CD14-positive monocyte (primary cell): ENCODE measurements around the gene COG2. TPM values are rescaled to one million over a fixed set of nuclear protein-coding genes. Genes with fewer than 3 reads are reported as not detected.
A peak's percentile ranks its signal among the peaks of the same experiment; 100 is the strongest.

Source experiments
- DNase-seq, 3 donors: peaks; one replicate each; pipeline ENCODE4 v3.0.0-alpha.2; 2011 to 2022
- H2AFZ ChIP-seq: 2 replicates; pipeline ENCODE4 v1.6.0; 2012; ENCODE audit warnings: mild to moderate bottlenecking, low read depth, low read length, inconsistent platforms; ENCODE audit not compliant: insufficient read depth, poor library complexity, severe bottlenecking
- H3K27ac ChIP-seq, 2 donors: 1 replicate in 1 of 2; 2 replicates in 1 of 2; pipeline ENCODE4 v1.5.1; 2012 to 2013; ENCODE audit warnings: low read length in 2 of 2, control low read depth in 1 of 2, inconsistent platforms in 1 of 2, low read depth in 1 of 2, mild to moderate bottlenecking in 1 of 2
- H3K27me3 ChIP-seq, 2 donors: one replicate each; pipeline versions ENCODE4 v1.6.0 to v1.6.1; 2011 to 2013; ENCODE audit warnings: low read length in 2 of 2; ENCODE audit not compliant: control insufficient read depth in 2 of 2, insufficient read depth in 2 of 2
- H3K36me3 ChIP-seq, 2 donors: replicated peaks in 1 of 2; 1 replicate in 1 of 2; 2 replicates in 1 of 2; pipeline versions ENCODE4 v1.5.1 to v1.6.1; 2012 to 2013; ENCODE audit warnings: low read length in 2 of 2, control low read depth in 1 of 2, inconsistent platforms in 1 of 2, mild to moderate bottlenecking in 1 of 2; ENCODE audit not compliant: insufficient read depth in 2 of 2, control insufficient read depth in 1 of 2
- H3K4me1 ChIP-seq, 2 donors: 1 replicate in 1 of 2; 2 replicates in 1 of 2; pipeline versions ENCODE4 v1.5.1 to v1.6.1; 2012 to 2013; ENCODE audit warnings: low read length in 2 of 2, control low read depth in 1 of 2, inconsistent platforms in 1 of 2, mild to moderate bottlenecking in 1 of 2, moderate library complexity in 1 of 2; ENCODE audit not compliant: insufficient read depth in 2 of 2, control insufficient read depth in 1 of 2
- H3K4me2 ChIP-seq: replicated peaks from 2 replicates; pipeline ENCODE3; 2012; ENCODE audit warnings: low read length, moderate library complexity, mild to moderate bottlenecking; ENCODE audit not compliant: poor library complexity, severe bottlenecking; ENCODE audit errors: extremely low read depth
- H3K4me3 ChIP-seq, 3 experiments: fragments of 200-600 bp in 1 of 3; sonication (generic) in 1 of 3; replicated peaks in 1 of 3; 1 replicate in 2 of 3; 2 replicates in 1 of 3; pipeline ENCODE4 v1.5.1; 2011 to 2013; ENCODE audit warnings: low read length in 3 of 3, mild to moderate bottlenecking in 3 of 3, control low read depth in 2 of 3, low read depth in 2 of 3, inconsistent platforms in 1 of 3, moderate library complexity in 1 of 3
- H3K79me2 ChIP-seq: 2 replicates; pipeline ENCODE4 v1.6.0; 2012; ENCODE audit warnings: mild to moderate bottlenecking, control low read depth, inconsistent platforms, low read length, moderate library complexity; ENCODE audit not compliant: insufficient read depth
- H3K9ac ChIP-seq: 2 replicates; pipeline ENCODE4 v1.6.0; 2017; ENCODE audit warnings: low read length, mild to moderate bottlenecking; ENCODE audit not compliant: insufficient read depth, poor library complexity, severe bottlenecking
- H3K9me3 ChIP-seq, 2 donors: replicated peaks in 1 of 2; 1 replicate in 1 of 2; 2 replicates in 1 of 2; pipeline versions ENCODE4 v1.5.1 to v1.6.1; 2012 to 2013; ENCODE audit warnings: low read length in 2 of 2, control low read depth in 1 of 2; ENCODE audit not compliant: control insufficient read depth in 1 of 2, insufficient read depth in 1 of 2
- H4K20me1 ChIP-seq: 2 replicates; pipeline ENCODE4 v1.6.0; 2012; ENCODE audit warnings: mild to moderate bottlenecking, low read length, control low read depth, moderate library complexity; ENCODE audit not compliant: insufficient read depth
- H3K27ac Mint-ChIP-seq, 7 donors: one replicate each; pipeline ENCODE4 v1.8.0; 2020; ENCODE audit warnings: mild to moderate bottlenecking in 7 of 7, mixed read lengths in 7 of 7, moderate library complexity in 6 of 7, inconsistent platforms in 2 of 7
- H3K27me3 Mint-ChIP-seq, 3 donors: one replicate each; pipeline ENCODE4 v1.8.0; 2021 to 2022; ENCODE audit warnings: low read depth in 3 of 3, mild to moderate bottlenecking in 3 of 3, mixed read lengths in 3 of 3, moderate library complexity in 3 of 3, inconsistent platforms in 1 of 3
- H3K36me3 Mint-ChIP-seq, 2 donors: one replicate each; pipeline ENCODE4 v1.8.0; 2020; ENCODE audit warnings: mixed read lengths in 2 of 2, inconsistent platforms in 1 of 2, mild to moderate bottlenecking in 1 of 2
- H3K4me1 Mint-ChIP-seq: one replicate; pipeline ENCODE4 v1.8.0; 2020; ENCODE audit warnings: mild to moderate bottlenecking, mixed read lengths
- H3K4me3 Mint-ChIP-seq, 2 donors: one replicate each; pipeline ENCODE4 v1.8.0; 2020; ENCODE audit warnings: mild to moderate bottlenecking in 2 of 2, mixed read lengths in 2 of 2, moderate library complexity in 1 of 2
- H3K9me3 Mint-ChIP-seq, 7 donors: one replicate each; pipeline ENCODE4 v1.8.0; 2020 to 2022; ENCODE audit warnings: mixed read lengths in 7 of 7, mild to moderate bottlenecking in 6 of 7, moderate library complexity in 6 of 7, inconsistent platforms in 2 of 7
- CTCF ChIP-seq: fragments of 200-600 bp; IDR thresholded peaks from one replicate; pipeline ENCODE4 v1.8.0; 2022; ENCODE audit warnings: antibody characterized with exemption, mild to moderate bottlenecking
- WGBS: methylation state at CpG from one replicate; pipeline ENCODE4 v1.1.5; 2013; ENCODE audit warnings: missing lambda C conversion rate; ENCODE audit not compliant: insufficient coverage; 5-methylcytosine and 5-hydroxymethylcytosine counted together
- intact Hi-C, 2 donors: fragments of 100-400 bp; cut with micrococcal nuclease; formaldehyde crosslinking; loops; one replicate each; pipeline versions ENCODE4 v1.15.0 to v1.15.1; 2023
- polyA plus RNA-seq, 3 donors: library from polyadenylated mRNA; depleted of rRNA in 1 of 3; unstranded in 2 of 3; stranded (reverse) in 1 of 3; fragments of 300-500 nt in 2 of 3; fragments of >200 nt in 1 of 3; fragmentation: Illumina TruSeq in 2 of 3; gene quantifications; 1 replicate in 2 of 3; 2 replicates in 1 of 3; pipeline ENCODE4 v1.2.3, GENCODE V29; 2012 to 2021

Gene COG2
- polyA plus RNA-seq, 3 donors, result 16.7 to 30.4 (median 24.7) TPM

- TF ChIP-seq CTCF, result no peak
- no peak overlapping the region for H2AFZ ChIP-seq
- H3K27me3 ChIP-seq, result peaks cover 3 to 6% of the 10 kb centered on the region in 2 donors
- H3K4me2 ChIP-seq, result peak overlapping the region; percentile 28
- WGBS, result 80% methylated on average over 1 of the region's 7 CpGs
- peaks cover 8 to 10% of the 10 kb centered on the region in 2 donors for H3K4me1 ChIP-seq
- peak overlapping the region in 1 of 3 experiments; percentile 12 for H3K4me3 ChIP-seq
- DNase-seq, result peak in 1 of 3 donors; percentile 20
- no peaks in the 10 kb centered on the region for H4K20me1 ChIP-seq
- Mint-ChIP-seq H3K27ac (peak overlapping the region in 1 of 7 donors; percentile 31), H3K36me3 (no peaks in the 10 kb centered on the region), H3K9me3 (peaks cover 2 to 9% (median 4%) of the 10 kb centered on the region in 7 donors), H3K4me1 (peaks cover 8% of the 10 kb centered on the region), H3K27me3 (peaks cover 14 to 18% (median 15%) of the 10 kb centered on the region in 3 donors), H3K4me3 (no peak overlapping the region)
- H3K36me3 ChIP-seq, result no peaks in the 10 kb centered on the region
- no peak overlapping the region for H3K9ac ChIP-seq
- no peak overlapping the region for H3K27ac ChIP-seq
- H3K9me3 ChIP-seq, result no peaks in the 10 kb centered on the region
- no peaks in the 10 kb centered on the region for H3K79me2 ChIP-seq
- intact Hi-C loops, result no loop called here
Measured at GRCh38 chr1:230621324-230622030, 20.8 kb upstream of the COG2 start.

GRCh38 chr1:230622151-230622550, 20.1 kb upstream of the COG2 start:
- Histone ChIP-seq H3K4me3 (no peak overlapping the region), H4K20me1 (no peaks in the 10 kb centered on the region), H2AFZ (no peak overlapping the region), H3K27ac (no peak overlapping the region), H3K9me3 (no peaks in the 10 kb centered on the region), H3K79me2 (no peaks in the 10 kb centered on the region), H3K4me1 (peaks cover 8 to 10% of the 10 kb centered on the region in 2 donors), H3K36me3 (no peaks in the 10 kb centered on the region), H3K27me3 (peaks cover 3% of the 10 kb centered on the region in 2 donors), H3K4me2 (no peak overlapping the region), H3K9ac (no peak overlapping the region)
- no peak for DNase-seq
- Mint-ChIP-seq H3K27me3 (peaks cover 11 to 17% (median 12%) of the 10 kb centered on the region in 3 donors), H3K4me3 (no peak overlapping the region), H3K36me3 (no peaks in the 10 kb centered on the region), H3K27ac (no peak overlapping the region), H3K9me3 (peaks cover 2 to 9% (median 4%) of the 10 kb centered on the region in 7 donors), H3K4me1 (peaks cover 8% of the 10 kb centered on the region)
- intact Hi-C loops, result no loop called here
- TF ChIP-seq CTCF, result no peak
- WGBS, result no CpG with 5 or more reads among the region's 4 CpGs
